Measurements from ENCODE around the gene NRTN. TPM values are rescaled to one million over a fixed set of nuclear protein-coding genes. Genes with fewer than 3 reads are reported as not detected.
A peak's percentile ranks its signal among the peaks of the same experiment; 100 is the strongest.

Gene NRTN
- total and polyA plus RNA-seq, 2 of the 13 experiments (the other 11 are each of a cell fraction or from before 2014, with no cell fraction given) = 4.1 to 5.3 TPM

DNA sequence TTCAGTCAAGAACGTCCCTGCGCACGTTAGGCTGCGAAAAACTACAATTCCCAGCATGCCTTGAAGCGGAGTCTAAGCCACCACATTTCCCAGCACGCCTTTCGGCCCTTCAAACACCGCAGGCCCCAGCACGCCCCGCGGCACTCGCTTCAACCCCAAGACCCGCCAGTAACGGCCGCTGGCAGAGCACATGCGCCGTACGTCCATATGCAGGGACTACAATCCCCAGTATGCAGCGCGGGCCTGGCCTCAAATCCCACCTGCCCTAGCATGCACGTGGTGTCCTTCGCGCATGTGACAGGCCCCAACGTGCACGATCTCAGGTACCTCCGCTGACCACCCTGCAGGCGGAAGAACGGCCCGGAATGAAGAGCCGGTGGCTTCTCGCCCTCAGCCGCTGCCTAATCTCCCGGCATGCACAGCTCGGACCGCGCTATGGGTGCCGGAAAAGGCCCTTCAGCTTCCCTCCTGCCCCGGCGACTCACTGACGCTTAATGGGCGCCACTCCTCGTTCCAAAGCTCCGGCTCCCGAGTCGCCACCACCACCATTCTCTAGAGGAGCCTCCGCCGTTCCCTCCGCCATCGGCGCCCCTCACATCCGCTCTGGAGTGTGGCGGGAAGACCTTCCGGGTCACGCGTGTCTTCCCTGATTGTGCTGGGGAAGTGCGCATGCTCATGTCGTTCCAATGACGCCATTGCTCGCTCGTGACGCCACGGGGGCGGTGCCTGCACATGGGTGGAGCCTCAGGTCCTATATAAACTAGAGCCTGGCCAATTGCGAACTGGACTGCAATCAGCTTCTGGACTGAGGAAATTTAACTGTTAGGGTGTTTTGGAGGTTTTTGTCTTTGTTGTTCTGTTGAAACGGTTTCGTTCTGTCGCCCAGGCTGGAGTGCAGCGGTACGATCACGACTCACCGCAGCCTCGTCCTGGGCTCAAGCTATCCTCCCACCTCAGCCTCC lies 14.0 kb upstream of the NRTN start, which contains the start of gene DUS3L (continued):
- TF ChIP-seq, protein P1, sequence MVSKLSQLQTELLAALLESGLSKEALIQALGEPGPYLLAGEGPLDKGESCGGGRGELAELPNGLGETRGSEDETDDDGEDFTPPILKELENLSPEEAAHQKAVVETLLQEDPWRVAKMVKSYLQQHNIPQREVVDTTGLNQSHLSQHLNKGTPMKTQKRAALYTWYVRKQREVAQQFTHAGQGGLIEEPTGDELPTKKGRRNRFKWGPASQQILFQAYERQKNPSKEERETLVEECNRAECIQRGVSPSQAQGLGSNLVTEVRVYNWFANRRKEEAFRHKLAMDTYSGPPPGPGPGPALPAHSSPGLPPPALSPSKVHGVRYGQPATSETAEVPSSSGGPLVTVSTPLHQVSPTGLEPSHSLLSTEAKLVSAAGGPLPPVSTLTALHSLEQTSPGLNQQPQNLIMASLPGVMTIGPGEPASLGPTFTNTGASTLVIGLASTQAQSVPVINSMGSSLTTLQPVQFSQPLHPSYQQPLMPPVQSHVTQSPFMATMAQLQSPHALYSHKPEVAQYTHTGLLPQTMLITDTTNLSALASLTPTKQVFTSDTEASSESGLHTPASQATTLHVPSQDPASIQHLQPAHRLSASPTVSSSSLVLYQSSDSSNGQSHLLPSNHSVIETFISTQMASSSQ (IDR thresholded peaks at IDR 0.05; ENCODE audit: low read depth) = peak; percentile 28; the same call in 1 of the 2 replicates
- TF ChIP-seq, protein P1 (CRISPR knock-in tag; IDR thresholded peaks at IDR 0.05; ENCODE audit: borderline replicate concordance) = peak; percentile 73
- TF ChIP-seq NFYB (CRISPR knock-in tag; IDR thresholded peaks at IDR 0.05) (peak; percentile 71), ZNF510 (CRISPR knock-in tag; IDR thresholded peaks at IDR 0.05; ENCODE audit: low read depth) (peak; percentile 81; the same call in 1 of the 2 replicates), BRCA1 (CRISPR knock-in tag; IDR thresholded peaks at IDR 0.05) (no peak), ZNF747 (CRISPR knock-in tag; IDR thresholded peaks at IDR 0.05; ENCODE audit: borderline replicate concordance) (peak; percentile 86), SIX4 (CRISPR knock-in tag; IDR thresholded peaks at IDR 0.05) (peak; percentile 15; the same call in 1 of the 2 replicates), CREM (IDR thresholded peaks at IDR 0.05) (peak; percentile 96), CREM (CRISPR knock-in tag; IDR thresholded peaks at IDR 0.05) (no peak), MTF1 (CRISPR knock-in tag; IDR thresholded peaks at IDR 0.05) (no peak)
- TF ChIP-seq, protein P2, sequence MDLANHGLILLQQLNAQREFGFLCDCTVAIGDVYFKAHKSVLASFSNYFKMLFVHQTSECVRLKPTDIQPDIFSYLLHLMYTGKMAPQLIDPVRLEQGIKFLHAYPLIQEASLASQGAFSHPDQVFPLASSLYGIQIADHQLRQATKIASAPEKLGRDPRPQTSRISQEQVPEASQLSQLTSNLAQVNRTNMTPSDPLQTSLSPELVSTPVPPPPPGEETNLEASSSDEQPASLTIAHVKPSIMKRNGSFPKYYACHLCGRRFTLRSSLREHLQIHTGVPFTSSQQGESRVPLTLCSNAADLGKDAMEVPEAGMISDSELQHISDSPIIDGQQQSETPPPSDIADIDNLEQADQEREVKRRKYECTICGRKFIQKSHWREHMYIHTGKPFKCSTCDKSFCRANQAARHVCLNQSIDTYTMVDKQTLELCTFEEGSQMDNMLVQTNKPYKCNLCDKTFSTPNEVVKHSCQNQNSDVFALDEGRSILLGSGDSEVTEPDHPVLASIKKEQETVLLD (CRISPR knock-in tag; IDR thresholded peaks at IDR 0.05; ENCODE audit: low read depth) = peak; percentile 67; the same call in 1 of the 2 replicates
- TF ChIP-seq, protein P3, sequence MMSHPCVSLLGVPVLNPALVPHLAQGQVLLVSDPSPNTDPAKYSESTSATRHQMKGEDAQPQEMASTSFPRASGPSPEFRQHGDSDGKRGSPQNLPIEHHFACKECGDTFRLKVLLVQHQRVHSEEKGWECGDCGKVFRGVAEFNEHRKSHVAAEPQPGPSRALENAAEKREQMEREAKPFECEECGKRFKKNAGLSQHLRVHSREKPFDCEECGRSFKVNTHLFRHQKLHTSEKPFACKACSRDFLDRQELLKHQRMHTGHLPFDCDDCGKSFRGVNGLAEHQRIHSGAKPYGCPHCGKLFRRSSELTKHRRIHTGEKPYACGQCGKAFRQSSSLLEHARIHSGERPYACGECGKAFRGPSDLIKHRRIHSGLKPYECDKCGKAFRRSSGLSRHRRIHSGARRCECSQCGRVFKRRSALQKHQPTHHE (CRISPR knock-in tag; IDR thresholded peaks at IDR 0.05; ENCODE audit: borderline replicate concordance) = peak; percentile 77; the same call in 1 of the 2 replicates
- TF ChIP-seq, protein P4, sequence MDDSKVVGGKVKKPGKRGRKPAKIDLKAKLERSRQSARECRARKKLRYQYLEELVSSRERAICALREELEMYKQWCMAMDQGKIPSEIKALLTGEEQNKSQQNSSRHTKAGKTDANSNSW (CRISPR knock-in tag; IDR thresholded peaks at IDR 0.05; ENCODE audit: borderline replicate concordance) = 0 out of 2 replicates have a peak, but pooled peaks have one; percentile 78
- TF ChIP-seq, protein P5, sequence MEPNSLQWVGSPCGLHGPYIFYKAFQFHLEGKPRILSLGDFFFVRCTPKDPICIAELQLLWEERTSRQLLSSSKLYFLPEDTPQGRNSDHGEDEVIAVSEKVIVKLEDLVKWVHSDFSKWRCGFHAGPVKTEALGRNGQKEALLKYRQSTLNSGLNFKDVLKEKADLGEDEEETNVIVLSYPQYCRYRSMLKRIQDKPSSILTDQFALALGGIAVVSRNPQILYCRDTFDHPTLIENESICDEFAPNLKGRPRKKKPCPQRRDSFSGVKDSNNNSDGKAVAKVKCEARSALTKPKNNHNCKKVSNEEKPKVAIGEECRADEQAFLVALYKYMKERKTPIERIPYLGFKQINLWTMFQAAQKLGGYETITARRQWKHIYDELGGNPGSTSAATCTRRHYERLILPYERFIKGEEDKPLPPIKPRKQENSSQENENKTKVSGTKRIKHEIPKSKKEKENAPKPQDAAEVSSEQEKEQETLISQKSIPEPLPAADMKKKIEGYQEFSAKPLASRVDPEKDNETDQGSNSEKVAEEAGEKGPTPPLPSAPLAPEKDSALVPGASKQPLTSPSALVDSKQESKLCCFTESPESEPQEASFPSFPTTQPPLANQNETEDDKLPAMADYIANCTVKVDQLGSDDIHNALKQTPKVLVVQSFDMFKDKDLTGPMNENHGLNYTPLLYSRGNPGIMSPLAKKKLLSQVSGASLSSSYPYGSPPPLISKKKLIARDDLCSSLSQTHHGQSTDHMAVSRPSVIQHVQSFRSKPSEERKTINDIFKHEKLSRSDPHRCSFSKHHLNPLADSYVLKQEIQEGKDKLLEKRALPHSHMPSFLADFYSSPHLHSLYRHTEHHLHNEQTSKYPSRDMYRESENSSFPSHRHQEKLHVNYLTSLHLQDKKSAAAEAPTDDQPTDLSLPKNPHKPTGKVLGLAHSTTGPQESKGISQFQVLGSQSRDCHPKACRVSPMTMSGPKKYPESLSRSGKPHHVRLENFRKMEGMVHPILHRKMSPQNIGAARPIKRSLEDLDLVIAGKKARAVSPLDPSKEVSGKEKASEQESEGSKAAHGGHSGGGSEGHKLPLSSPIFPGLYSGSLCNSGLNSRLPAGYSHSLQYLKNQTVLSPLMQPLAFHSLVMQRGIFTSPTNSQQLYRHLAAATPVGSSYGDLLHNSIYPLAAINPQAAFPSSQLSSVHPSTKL (CRISPR knock-in tag; IDR thresholded peaks at IDR 0.05) = peak; percentile 10; the same call in 1 of the 2 replicates
- TF ChIP-seq, protein P6, sequence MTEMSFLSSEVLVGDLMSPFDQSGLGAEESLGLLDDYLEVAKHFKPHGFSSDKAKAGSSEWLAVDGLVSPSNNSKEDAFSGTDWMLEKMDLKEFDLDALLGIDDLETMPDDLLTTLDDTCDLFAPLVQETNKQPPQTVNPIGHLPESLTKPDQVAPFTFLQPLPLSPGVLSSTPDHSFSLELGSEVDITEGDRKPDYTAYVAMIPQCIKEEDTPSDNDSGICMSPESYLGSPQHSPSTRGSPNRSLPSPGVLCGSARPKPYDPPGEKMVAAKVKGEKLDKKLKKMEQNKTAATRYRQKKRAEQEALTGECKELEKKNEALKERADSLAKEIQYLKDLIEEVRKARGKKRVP (CRISPR knock-in tag; IDR thresholded peaks at IDR 0.05) = peak in 1 of 2 experiments; percentile 67; a peak in 1 of 4 replicates
